Activated CD4-positive, alpha-beta T cell treated with anti-CD3 and anti-CD28 coated beads for 36 hours (primary cell): ENCODE results near the gene SSH3. TPM values are rescaled to one million over a fixed set of nuclear protein-coding genes. Genes with fewer than 3 reads are reported as not detected.

ENCODE experiments used
- ATAC-seq: fragments of 200-7000 bp; cut with Tn5 transposase; one replicate; pipeline ENCODE4 v1.10.0; 2021; ENCODE audit warnings: mild to moderate bottlenecking, moderate library complexity
- CTCF ChIA-PET: fragments of 350-600 bp; sonication (Branson Sonifier 250); formaldehyde crosslinking; loops from one replicate; lab custom pipeline; 2021; ENCODE audit warnings: antibody characterized with exemption; lab: Charles Lee
- POLR2A ChIA-PET: fragments of 350-600 bp; sonication (Branson Sonifier 250); formaldehyde crosslinking; loops from one replicate; lab custom pipeline; 2021; ENCODE audit warnings: antibody characterized with exemption, inconsistent platforms; lab: Charles Lee
- DNase-seq: peaks from one replicate; pipeline ENCODE4 v3.0.0-alpha.2; 2020
- H3K27ac Mint-ChIP-seq: one replicate; pipeline ENCODE4 v1.8.0; 2021; ENCODE audit warnings: mixed read lengths
- H3K27me3 Mint-ChIP-seq: one replicate; pipeline ENCODE4 v1.8.0; 2021; ENCODE audit warnings: mixed read lengths
- H3K36me3 Mint-ChIP-seq: one replicate; pipeline ENCODE4 v1.8.0; 2021; ENCODE audit warnings: low read depth, mixed read lengths
- H3K4me1 Mint-ChIP-seq: one replicate; pipeline ENCODE4 v1.8.0; 2021; ENCODE audit warnings: mixed read lengths
- H3K4me3 Mint-ChIP-seq: one replicate; pipeline ENCODE4 v1.8.0; 2021; ENCODE audit warnings: mild to moderate bottlenecking, moderate library complexity, mixed read lengths
- H3K9me3 Mint-ChIP-seq: one replicate; pipeline ENCODE4 v1.8.0; 2021; ENCODE audit warnings: low read depth, mixed read lengths
- intact Hi-C, 2 experiments: fragments of 100-400 bp; cut with DNase I in 1 of 2; cut with micrococcal nuclease in 1 of 2; formaldehyde crosslinking; loops; one replicate each; pipeline versions ENCODE4 v1.14.2 to v1.15.1; 2022 to 2024; cut with DNase I, micrococcal nuclease
- total RNA-seq, 2 experiments: library from RNA; stranded (reverse); gene quantifications; one replicate each; pipeline ENCODE4 v1.2.3, GENCODE V29; 2021

SSH3 gene
- total RNA-seq, 2 experiments from 2014 or later, result 6.0 to 11.1 TPM

- intact Hi-C loops, result loop anchor here (1.0 to 10.0 kb wide), 2 partner anchors 25 to 368 kb away; no protein-coding TSS in a partner anchor
- peak overlapping the region; percentile 79 for H3K27ac Mint-ChIP-seq
- peak; percentile 9 for ATAC-seq
- no peaks in the 10 kb centered on the region for H3K27me3 Mint-ChIP-seq
- POLR2A ChIA-PET, result no interaction called here
- CTCF ChIA-PET, result interaction anchor here (0.9 to 12.6 kb wide), 14 partner anchors 9 to 258 kb away, joined by 3 to 445 read pairs (median 4); partner anchors contain the start of genes AIP, CLCF1, PITPNM1 and RAD9A
- H3K36me3 Mint-ChIP-seq, result no peaks in the 10 kb centered on the region
- peak overlapping the region; percentile 30 for H3K4me3 Mint-ChIP-seq
- peak; percentile 81 for DNase-seq
- no peaks in the 10 kb centered on the region for H3K9me3 Mint-ChIP-seq
- H3K4me1 Mint-ChIP-seq, result peaks cover 27% of the 10 kb centered on the region
Observed at GRCh38 chr11:67356864-67357561, 53.7 kb downstream of the SSH3 start.

- POLR2A ChIA-PET, result no interaction called here
- no peak overlapping the region for H3K27ac Mint-ChIP-seq
- no peak for ATAC-seq
Observed at GRCh38 chr11:67357831-67358670, 54.7 kb downstream of the SSH3 start.

More at GRCh38 chr11:67357831-67358670, 54.7 kb downstream of the SSH3 start:
- H3K36me3 Mint-ChIP-seq, result no peaks in the 10 kb centered on the region
- H3K4me3 Mint-ChIP-seq, result no peak overlapping the region
- peaks cover 22% of the 10 kb centered on the region for H3K4me1 Mint-ChIP-seq
- H3K9me3 Mint-ChIP-seq, result no peaks in the 10 kb centered on the region
- CTCF ChIA-PET, result interaction anchor here (0.7 to 12.6 kb wide), 7 partner anchors 10 to 365 kb away, joined by 3 to 445 read pairs (median 4); partner anchors contain the start of genes CLCF1 and RAD9A
- no peak for DNase-seq
- intact Hi-C loops, result loop anchor here (1.0 to 10.0 kb wide), 2 partner anchors 24 to 367 kb away; no protein-coding TSS in a partner anchor
- H3K27me3 Mint-ChIP-seq, result no peaks in the 10 kb centered on the region

Other genes with a start within 250 kb of the SSH3 start
- under 1 TPM; 0.47 to 0.78 TPM for gene RHOD, start 246.7 kb upstream of the SSH3 start, total RNA-seq
- gene KDM2A, start 184.3 kb upstream of the SSH3 start, total RNA-seq, result 10 to 100 TPM; 74.8 to 89.7 TPM
- gene GRK2, start 37.1 kb upstream of the SSH3 start, total RNA-seq, result 100 to 1,000 TPM; 202 to 241 TPM
- gene ANKRD13D, start 14.2 kb upstream of the SSH3 start, total RNA-seq, result 10 to 100 TPM; 44.9 to 69.5 TPM
- 10 to 100 TPM; 31.3 to 37.5 TPM for gene POLD4, start 50.0 kb downstream of the SSH3 start, total RNA-seq
- under 1 TPM; 0.09 to 0.27 TPM for gene CLCF1, start 70.1 kb downstream of the SSH3 start, total RNA-seq
- gene RAD9A, start 88.5 kb downstream of the SSH3 start, total RNA-seq, result 10 to 100 TPM; 28.8 to 30.0 TPM
- gene PPP1CA, start 98.3 kb downstream of the SSH3 start, total RNA-seq, result 100 to 1,000 TPM; 199 to 227 TPM
- gene TBC1D10C, start 100.6 kb downstream of the SSH3 start, total RNA-seq, result 100 to 1,000 TPM in 1 of 2 experiments, 10 to 100 TPM in 1; 83.2 to 123 TPM
- gene CARNS1, start 112.1 kb downstream of the SSH3 start, total RNA-seq, result 1 to 10 TPM; 1.5 to 1.6 TPM
- 10 to 100 TPM; 53.4 to 57.2 TPM for gene RPS6KB2, start 125.0 kb downstream of the SSH3 start, total RNA-seq
- 10 to 100 TPM; 80.1 to 83.4 TPM for gene PTPRCAP, start 134.2 kb downstream of the SSH3 start, total RNA-seq
- 100 to 1,000 TPM; 178 to 285 TPM for gene CORO1B, start 139.9 kb downstream of the SSH3 start, total RNA-seq
- gene GPR152, start 149.2 kb downstream of the SSH3 start, total RNA-seq, result not detected
- under 1 TPM; 0.37 to 0.46 TPM for gene CABP4, start 151.8 kb downstream of the SSH3 start, total RNA-seq
- gene TMEM134, start 165.7 kb downstream of the SSH3 start, total RNA-seq, result 10 to 100 TPM; 69.9 to 74.7 TPM
- 100 to 1,000 TPM; 142 to 144 TPM for gene AIP, start 179.5 kb downstream of the SSH3 start, total RNA-seq
- gene PITPNM1, start 201.8 kb downstream of the SSH3 start, total RNA-seq, result 100 to 1,000 TPM in 1 of 2 experiments, 10 to 100 TPM in 1; 94.5 to 100 TPM
- 10 to 100 TPM; 64.1 to 68.7 TPM for gene CDK2AP2, start 204.6 kb downstream of the SSH3 start, total RNA-seq
- not detected for gene CABP2, start 219.9 kb downstream of the SSH3 start, total RNA-seq